HG03342 (cell line): ENCODE results near the gene MACF1.
"Not testable (repeated sequence)": the region's sequence is repeated elsewhere in the genome, so short reads cannot be mapped to it uniquely, and the experiment has no call there.

Experiments used
- ATAC-seq: cut with Tn5 transposase; IDR thresholded peaks from one replicate; pipeline ENCODE4 v1.9.1; 2021; ENCODE audit warnings: mild to moderate bottlenecking, moderate library complexity; ENCODE audit not compliant: unreplicated experiment

MACF1 gene

DNA sequence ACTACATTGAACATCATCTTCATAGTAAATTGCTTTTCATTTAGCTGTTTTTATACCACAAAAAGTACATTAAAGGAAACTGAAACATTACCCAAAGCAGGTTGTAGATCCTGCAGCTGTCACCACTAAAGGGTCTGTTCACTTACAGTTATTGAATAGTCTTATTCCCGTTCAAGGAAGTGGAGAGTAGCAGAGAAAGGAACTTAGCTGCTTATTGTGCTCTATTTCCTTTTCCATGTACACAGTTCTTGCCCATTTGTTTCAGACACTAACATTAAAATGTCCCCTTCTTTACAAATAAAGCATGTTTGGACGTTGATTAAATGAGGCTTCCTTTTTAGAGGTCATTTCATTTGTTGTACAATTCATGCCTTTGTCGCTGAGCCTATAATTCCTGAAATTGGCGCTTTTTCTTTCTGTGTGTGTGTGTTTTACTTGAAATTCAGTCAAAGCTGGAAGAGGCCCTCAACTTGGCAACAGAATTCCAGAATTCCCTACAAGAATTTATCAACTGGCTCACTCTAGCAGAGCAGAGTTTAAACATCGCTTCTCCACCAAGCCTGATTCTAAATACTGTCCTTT, 242.6 kb downstream of the MACF1 start:
- no peak for ATAC-seq

DNA sequence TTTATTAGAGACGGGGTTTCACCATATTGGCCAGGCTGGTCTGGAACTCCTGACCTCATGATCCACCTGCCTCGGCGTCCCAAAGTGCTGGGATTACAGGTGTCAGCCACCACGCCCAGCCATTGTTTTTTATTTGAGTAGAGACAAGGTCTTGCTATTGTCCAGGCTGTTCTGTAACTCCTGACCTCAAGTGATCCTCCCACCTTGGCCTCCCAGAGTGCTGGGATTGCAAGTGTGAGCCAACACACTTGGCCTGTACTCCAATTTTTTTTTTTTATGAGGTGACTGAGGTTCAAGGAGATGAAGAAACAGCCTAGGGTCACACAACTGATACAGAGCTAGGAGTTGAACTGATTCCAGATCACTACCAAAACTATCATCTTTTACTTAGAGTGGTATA, 245.5 kb downstream of the MACF1 start:
- not testable (repeated sequence) for ATAC-seq

DNA sequence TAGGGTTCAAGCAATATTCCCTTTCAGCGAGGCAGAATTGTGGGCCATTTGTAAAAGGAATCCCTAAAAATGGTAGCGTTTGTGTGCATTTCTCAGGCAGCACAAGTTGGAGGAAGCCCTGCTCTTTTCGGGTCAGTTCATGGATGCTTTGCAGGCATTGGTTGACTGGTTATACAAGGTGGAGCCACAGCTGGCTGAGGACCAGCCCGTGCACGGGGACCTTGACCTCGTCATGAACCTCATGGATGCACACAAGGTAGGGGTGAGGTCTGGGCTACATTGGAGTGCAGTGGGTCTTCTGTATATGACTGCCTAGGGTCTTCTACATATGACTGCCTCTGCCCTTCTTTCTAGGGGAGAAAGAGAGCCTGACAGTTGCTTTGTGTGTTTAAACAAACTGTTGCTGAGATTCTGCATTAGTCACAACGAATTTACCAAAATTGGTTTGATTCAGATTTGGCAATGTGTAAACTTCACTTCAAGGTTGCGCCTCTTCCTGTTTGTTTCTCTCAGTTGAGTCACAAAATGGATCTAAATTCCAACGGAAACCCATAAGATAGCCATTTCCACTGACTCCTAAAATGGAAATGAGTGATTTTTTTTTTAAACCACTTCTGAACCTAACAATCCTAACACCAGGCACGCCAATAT, 246.6 kb downstream of the MACF1 start:
- ATAC-seq: no peak

DNA sequence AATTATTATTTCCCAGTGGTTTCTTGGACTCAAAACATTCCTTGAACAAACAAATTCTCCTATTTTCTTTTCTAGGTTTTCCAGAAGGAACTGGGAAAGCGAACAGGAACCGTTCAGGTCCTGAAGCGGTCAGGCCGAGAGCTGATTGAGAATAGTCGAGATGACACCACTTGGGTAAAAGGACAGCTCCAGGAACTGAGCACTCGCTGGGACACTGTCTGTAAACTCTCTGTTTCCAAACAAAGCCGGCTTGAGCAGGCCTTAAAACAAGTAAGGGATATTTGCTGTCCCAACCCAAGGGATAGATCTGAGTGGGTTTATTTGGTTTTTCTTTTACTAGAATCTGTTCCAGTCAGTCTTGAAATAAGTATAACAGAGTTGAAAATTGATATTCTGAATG, 247.6 kb downstream of the MACF1 start:
- ATAC-seq: no peak

DNA sequence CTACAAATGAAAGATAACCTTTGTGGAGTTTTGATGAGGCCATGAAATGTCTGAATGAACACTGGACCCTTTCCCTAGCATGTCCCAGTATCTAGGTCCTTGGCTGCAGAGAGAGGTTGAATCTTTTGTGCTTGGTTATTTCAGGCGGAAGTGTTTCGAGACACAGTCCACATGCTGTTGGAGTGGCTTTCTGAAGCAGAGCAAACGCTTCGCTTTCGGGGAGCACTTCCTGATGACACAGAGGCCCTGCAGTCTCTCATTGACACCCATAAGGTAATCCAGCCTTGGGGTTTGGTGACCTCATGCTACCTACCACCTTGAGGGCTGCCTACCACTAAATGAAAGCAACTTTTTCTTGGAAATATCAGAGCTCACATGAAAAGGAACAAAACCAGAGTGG, 248.0 kb downstream of the MACF1 start:
- no peak for ATAC-seq

DNA sequence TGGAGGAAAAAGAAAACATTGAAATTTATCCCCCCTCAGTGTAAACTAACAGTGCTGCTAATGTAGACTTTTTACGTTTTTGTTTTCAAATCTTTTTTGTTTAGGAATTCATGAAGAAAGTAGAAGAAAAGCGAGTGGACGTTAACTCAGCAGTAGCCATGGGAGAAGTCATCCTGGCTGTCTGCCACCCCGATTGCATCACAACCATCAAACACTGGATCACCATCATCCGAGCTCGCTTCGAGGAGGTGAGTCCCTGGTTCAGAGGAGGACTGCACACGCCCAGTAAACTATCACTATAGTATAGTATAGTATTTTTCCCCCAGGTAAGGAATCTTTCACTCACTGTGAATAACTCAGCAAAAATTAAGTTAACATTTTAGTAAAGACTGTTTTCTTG, 249.1 kb downstream of the MACF1 start:
- ATAC-seq: no peak

DNA sequence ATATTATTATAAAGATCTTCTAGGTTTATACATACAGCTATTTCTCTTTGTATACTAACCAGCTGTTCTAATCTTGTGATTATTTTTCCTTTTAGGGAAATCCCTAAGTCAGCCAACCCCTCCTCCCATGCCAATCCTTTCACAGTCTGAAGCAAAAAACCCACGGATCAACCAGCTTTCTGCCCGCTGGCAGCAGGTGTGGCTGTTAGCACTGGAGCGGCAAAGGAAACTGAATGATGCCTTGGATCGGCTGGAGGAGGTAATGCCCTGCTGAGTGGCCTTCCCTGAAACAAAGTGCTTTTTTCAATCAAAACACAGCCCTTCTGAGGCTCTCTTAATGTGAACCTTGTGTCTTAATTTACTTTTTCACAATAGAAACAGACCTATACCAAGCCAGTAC, 254.5 kb downstream of the MACF1 start:
- no peak for ATAC-seq

DNA sequence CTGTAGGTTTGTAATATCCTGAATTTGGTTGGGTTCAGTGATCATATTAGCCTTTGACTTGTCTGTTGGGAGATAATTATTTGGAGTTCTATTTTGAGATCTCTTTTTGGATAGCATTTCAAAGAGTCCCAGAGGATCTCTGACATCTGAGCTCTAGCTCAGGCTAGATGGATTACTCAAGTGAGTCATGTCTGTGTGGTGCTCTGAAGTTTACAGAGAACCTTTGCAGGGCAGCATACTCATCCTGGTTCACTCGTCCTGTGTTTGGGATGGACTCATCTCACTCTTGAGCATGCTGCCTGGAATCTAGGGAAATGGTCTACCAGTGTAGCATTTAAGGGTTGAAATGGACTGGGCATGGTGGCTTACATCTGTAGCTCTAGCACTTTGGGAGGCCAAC, 257.6 kb downstream of the MACF1 start:
- ATAC-seq: no peak

DNA sequence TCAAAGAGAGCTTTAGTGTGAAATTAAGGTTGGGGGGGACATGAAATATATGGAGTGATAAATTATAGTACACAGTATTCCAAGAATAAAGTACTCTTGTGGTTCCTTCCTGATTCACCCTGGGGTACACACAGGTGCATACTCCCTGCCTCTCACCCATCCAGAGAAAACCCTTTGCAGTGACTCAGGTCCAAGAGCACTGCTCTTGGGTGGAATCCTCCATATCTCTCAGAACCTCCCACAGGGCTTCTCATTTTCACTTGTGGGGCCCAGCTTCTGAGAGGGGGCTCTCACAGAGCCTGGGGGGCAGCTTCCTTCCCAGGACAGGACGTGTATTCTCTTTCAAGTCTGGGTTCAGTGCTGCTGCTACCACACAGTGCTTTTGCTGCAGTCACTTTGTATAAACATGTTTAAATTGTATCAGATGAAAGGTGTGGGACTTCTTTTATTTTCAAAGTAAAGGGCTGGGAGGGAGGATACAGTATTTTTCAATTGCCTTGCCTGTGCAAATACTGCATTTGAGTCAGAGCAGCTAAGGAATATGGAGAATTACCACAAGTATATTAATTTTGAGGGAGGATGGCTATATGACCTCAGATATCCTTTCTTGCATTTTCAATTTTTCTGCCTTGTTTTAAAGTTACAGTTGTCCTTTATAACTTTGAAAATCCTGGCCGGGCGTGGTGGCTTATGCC, 262.1 kb downstream of the MACF1 start:
- ATAC-seq: no peak

DNA sequence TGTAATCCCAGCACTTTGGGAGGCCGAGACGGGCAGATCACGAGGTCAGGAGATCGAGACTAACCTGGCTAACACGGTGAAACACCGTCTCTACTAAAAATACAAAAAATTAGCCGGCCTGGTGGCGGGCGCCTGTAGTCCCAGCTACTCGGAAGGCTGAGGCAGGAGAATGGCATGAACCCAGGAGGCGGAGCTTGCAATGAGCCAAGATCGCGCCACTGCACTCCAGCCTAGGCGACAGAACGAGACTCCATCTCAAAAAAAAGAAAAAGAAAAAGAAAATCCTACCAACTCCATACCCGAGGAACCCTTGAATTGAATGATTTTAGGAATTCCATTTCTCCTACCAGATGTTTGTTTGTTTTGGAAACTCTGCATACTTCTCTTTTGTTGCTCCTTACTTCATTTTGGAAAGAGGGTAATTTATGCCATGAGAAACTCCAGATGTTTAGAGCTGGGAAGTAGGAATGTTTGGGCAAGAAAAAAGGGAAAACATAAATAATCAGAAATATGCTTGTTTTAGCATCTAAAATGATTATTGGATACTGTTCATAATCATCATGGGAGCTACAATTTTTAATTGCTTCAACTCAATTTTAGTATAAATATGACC, 262.7 kb downstream of the MACF1 start:
- ATAC-seq: not testable (repeated sequence)

DNA sequence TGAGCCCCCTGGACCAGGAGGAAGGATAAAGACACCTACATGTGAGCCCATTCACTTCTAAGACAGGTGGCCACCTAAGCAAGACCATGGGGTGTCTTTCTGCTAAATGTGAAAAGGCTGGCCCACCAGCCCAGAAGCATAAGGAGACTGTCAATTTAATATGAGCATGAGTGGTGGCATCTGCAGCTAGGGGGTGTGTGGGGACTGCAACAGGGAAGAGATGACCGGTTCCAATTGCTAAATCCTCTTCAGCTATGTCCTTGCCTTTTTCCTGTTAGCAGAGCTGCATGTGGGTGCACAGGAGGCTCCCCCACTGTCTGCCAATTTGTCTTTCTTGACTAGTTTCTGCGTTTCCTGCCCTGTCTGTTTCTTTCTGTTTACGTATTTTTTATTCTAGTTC, 264.7 kb downstream of the MACF1 start:
- ATAC-seq: no peak

DNA sequence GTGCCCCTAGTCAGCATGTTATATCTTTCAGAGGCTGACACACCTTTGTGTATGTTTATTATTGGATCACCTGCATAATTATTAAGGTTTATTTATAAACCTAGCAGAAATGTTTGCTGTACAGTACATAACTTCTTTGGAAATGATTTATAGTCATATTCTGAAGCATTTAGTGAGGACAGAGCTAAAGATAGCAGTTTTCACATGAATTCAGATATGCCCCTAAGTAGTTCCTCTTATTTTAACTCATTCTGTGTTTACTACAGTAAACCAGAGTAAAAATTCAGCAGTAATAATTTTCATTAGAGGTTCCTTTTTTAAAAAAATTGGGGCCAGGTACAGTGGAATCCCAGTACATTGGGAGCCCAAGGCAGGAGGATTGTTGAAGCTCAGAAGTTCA, 265.5 kb downstream of the MACF1 start:
- no peak for ATAC-seq

DNA sequence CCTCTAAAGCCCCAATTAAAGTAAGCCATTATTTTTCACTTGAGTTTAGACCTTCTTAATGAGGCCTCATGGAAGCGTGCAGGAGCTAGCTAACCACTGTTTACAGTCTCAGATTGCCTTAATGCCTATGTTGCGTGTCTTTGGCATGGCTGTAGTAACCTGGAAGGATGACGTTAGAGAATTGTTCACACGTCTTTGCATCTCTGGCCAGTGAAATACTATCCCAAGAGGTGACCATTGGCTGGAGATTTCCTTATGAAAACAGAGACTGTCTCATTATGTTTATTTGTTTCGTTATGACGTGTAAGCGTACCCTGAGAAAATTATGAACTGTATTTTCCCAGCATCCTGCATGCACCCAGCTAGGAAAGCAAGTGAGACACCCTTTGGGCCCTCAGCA, 268.3 kb downstream of the MACF1 start:
- no peak for ATAC-seq

DNA sequence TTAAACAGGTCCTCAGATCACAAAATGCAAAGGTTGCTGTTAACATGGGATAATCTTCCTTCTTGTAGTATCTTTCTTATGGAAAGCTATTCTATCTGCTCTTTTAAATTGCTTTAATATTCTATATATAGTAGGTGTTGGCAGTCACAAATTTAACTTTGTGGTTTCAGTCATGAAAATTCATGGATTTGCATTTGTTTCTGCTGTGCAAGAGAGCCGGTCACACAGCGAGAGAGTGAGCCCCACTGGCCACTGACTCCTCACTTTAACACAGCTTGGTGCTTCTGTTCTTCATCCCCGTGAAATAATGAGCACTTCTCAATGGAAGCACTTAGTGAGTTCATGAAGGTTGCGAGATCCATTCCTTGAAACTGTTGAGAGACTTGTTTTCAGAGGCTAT, 268.8 kb downstream of the MACF1 start:
- no peak for ATAC-seq

DNA sequence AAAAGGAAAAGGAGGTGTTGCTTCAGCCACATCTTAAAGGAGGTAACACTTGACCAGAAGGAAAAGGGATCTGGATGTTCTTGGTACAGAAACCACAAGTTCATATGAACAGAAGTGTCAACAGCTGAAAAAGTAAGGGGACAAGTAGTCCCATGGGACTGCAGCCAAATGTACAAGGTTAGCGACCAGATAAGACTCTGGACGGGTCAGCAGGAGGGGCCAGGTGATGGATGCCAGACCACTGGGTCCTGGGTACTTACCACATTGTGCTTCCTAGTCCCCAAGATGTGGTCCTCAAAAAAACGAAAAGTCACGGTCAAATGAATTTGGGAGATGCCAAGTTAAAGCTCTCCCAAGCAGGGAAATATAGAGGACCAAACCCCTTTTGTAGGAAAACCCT, 270.3 kb downstream of the MACF1 start:
- no peak for ATAC-seq

DNA sequence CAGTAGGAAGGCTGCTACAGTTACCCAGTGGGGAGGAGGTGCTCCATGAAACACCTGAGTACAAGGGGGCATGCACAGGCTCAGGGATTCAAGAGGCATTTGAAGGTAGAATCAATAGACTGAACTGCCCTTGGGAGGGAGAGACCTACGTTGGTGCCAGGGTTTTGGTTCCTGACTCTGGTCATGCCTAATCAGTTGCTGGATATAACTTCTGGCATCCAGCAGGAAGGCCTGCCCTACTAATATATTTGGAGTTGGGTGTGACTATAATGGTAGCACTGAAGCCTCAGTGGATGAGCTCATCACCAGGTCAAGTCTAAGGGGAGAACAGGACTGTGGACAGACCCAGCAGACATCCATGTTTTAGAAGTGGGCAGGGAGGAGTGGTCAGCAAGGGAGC, 271.1 kb downstream of the MACF1 start:
- not testable (repeated sequence) for ATAC-seq

DNA sequence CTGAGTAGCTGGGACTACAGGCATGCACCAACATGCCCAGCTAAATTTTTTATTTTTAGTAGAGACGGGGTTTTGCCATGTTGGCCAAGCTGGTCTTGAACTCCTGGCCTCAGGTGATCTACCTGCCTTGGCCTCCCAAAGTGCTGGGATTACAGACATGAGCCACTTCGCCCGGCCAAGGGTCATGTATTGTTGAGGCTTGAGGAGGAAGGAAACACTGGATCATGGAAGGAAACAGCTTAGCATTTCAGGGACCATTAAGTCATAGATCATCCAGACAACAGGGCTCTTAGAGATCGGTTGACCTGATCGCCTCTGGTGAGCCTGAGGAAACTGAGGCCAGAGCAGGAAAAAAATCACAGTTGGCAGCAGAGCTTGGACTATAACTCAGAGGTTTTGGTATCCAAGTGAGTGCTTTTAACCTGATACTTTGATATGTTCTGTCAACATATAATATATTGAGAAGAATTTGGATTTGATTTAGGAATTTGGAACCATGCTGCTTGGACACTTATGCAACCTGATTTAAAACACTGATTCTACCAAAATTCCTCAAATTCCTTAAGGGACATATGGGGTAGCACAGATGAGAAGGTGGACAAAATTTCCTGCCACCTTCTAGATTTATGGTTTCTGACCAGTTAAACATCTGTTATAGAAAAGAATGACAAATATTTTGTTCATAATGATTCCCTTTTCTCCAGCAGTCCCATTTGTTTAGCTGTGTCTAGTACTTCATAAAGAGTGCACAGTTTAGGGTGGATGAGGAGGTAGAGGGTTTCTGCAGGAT, 273.8 kb downstream of the MACF1 start:
- ATAC-seq: no peak

DNA sequence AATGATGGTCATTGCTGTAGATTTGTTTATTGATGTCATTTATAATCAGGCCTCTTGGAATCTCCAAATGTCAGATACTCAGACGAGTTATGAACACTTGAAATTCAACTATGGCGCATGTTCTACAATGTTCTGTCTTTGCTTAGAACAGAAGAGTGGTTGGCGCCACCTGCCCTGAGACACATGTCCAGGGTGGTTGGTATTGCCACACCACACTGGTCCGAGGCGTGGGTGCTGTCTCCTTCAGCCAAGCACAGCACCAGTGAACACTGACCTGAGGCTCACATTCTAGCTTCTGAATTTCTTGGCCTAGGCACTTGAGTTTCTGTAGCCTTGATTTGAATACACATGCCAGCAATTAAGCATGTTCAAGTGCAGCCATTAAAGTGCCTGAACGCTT, 276.8 kb downstream of the MACF1 start:
- ATAC-seq: no peak

DNA sequence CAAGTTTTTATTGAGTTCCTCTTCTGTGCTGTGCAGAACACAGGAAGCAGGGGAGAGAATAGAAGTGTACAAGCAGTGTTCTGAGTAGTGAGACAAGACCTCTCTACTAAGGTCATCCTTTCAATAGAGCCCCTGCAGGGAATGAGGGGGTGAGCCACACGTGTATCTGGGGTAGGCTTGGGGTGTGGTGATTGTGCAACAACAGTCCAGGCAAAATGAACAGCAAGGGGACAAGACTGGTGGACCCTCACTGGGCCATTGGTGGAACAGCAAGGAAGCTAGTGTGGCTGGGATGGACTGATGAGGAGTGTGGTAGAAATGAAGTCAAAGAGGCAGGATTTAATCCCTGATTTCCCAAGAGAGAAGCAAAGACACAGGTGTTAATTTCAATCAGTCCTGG, 278.8 kb downstream of the MACF1 start:
- no peak for ATAC-seq

DNA sequence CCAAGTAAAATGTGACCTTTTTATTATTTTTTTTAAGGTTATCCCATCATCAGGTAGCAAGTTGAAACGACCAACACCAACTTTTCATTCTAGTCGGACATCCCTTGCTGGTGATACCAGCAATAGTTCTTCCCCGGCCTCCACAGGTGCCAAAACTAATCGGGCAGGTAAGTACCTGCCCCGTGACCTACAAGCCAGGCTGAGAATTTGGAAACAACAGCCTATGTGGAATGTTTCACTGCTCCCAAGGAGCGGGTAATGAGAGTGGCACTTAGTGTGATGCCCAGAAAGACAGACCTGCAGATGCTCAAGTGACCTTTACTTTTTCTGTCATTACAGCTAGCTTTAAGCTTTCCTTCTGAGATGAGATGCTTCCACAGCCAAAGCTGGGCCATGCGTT, 280.1 kb downstream of the MACF1 start:
- no peak for ATAC-seq

DNA sequence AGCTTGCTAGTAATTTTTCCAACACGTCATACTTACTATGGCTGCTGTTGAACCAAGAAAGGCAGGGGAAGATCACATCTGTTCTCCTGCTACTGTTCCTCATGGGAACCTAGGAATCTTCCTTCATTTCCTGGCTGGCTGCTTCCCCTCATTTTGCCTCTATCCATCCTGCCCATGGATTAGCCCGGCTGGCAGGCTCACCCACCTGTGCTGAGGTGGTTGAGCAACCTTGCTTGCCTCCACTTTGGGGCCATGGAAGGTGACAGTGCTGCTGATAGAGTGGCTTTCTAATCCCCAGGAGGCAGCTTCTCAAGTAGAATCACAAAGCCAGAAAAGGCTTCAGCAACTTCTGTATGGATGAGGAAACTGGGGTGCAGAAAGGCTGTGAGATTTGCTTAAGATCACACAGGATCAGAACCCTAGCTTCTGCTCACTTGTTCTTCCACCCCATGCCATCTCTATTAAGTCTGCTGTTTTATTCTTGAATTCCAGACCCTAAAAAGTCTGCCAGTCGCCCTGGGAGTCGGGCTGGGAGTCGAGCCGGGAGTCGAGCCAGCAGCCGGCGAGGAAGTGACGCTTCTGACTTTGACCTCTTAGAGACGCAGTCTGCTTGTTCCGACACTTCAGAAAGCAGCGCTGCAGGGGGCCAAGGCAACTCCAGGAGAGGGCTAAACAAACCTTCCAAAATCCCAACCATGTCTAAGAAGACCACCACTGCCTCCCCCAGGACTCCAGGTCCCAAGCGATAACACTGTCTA, 280.7 kb downstream of the MACF1 start:
- ATAC-seq: no peak
